K562 (cell line): ENCODE results near the gene HSF5. TPM values are rescaled to one million over a fixed set of nuclear protein-coding genes. Genes with fewer than 3 reads are reported as not detected.

Experiments
- ARID3A ChIP-seq: IDR thresholded peaks from 2 replicates; pipeline ENCODE4 v1.6.1; 2012; ENCODE audit warnings: low read depth, low read length, improper control_type of control experiment, borderline replicate concordance
- ATF1 ChIP-seq, 2 experiments: fragments of 450-650 bp in 1 of 2; IDR thresholded peaks; 2 replicates each; pipeline ENCODE4 v1.6.1; 2016; ENCODE audit warnings: missing compliant biosample characterization in 1 of 2, missing genetic modification characterization in 1 of 2
- CSDE1 ChIP-seq, 2 experiments: fragments of 450-650 bp; IDR thresholded peaks; 2 replicates each; pipeline ENCODE4 v1.6.1; 2016; ENCODE audit warnings: mild to moderate bottlenecking in 1 of 2
- FOS ChIP-seq: IDR thresholded peaks from 3 replicates; pipeline ENCODE4 v1.6.1; 2011; ENCODE audit not compliant: insufficient read length; ENCODE audit errors: extremely low read depth
- FOXK2 ChIP-seq, 2 experiments: fragments of 450-650 bp; IDR thresholded peaks in 1 of 2; conservative IDR thresholded peaks in 1 of 2; 2 replicates each; pipeline ENCODE4 v1.6.1; 2016; ENCODE audit warnings: low read depth in 2 of 2, mild to moderate bottlenecking in 1 of 2
- NCOA4 ChIP-seq: fragments of 450-650 bp; IDR thresholded peaks from 2 replicates; pipeline ENCODE4 v1.6.1; 2018; ENCODE audit warnings: mild to moderate bottlenecking; ENCODE audit not compliant: partially characterized antibody
- NR1H2 ChIP-seq: sonication (generic); formaldehyde crosslinking; IDR thresholded peaks from 2 replicates; pipeline ENCODE4 v1.4.0; 2020; ENCODE audit warnings: mild to moderate bottlenecking, missing genetic modification reagents
- PKNOX1 ChIP-seq: fragments of 450-650 bp; IDR thresholded peaks from 2 replicates; pipeline ENCODE4 v1.6.1; 2016
- RAD51 ChIP-seq: fragments of 450-650 bp; IDR thresholded peaks from 2 replicates; pipeline ENCODE4 v1.7.1; 2016; ENCODE audit warnings: low read depth, mild to moderate bottlenecking, borderline replicate concordance
- RBFOX2 ChIP-seq: fragments of 200-400 bp; formaldehyde crosslinking; IDR thresholded peaks from 2 replicates; pipeline ENCODE4 v1.6.1; 2017; ENCODE audit warnings: low read depth, mild to moderate bottlenecking, low read length, moderate library complexity
- SAFB ChIP-seq: fragments of 200-400 bp; formaldehyde crosslinking; IDR thresholded peaks from 2 replicates; pipeline ENCODE4 v1.6.1; 2017; ENCODE audit warnings: low read depth, low read length, borderline replicate concordance
- SRSF7 ChIP-seq: fragments of 200-400 bp; formaldehyde crosslinking; optimal IDR thresholded peaks from 2 replicates; pipeline ENCODE3; 2017; ENCODE audit warnings: mild to moderate bottlenecking, low read depth, low read length
- TCF15 ChIP-seq: fragments of 250-450 bp; sonication (Bioruptor Pico); IDR thresholded peaks from 2 replicates; pipeline ENCODE4 v1.8.0; 2022; ENCODE audit warnings: moderate library complexity, mild to moderate bottlenecking, inconsistent platforms
- THAP7 ChIP-seq: fragments of 250-450 bp; sonication (Bioruptor Pico); IDR thresholded peaks from 2 replicates; pipeline ENCODE4 v1.5.0; 2021
- U2AF1 ChIP-seq: fragments of 200-400 bp; formaldehyde crosslinking; optimal IDR thresholded peaks from 2 replicates; pipeline ENCODE3; 2017; ENCODE audit warnings: mild to moderate bottlenecking, low read depth, low read length, moderate library complexity
- ZNF280B ChIP-seq: fragments of 250-450 bp; sonication (Bioruptor Pico); IDR thresholded peaks from 2 replicates; pipeline ENCODE4 v1.5.1; 2021; ENCODE audit warnings: mild to moderate bottlenecking
- ZNF311 ChIP-seq: fragments of 250-450 bp; sonication (Bioruptor Pico); IDR thresholded peaks from 2 replicates; pipeline ENCODE4 v1.4.0; 2020; ENCODE audit warnings: mild to moderate bottlenecking, moderate library complexity
- ZNF518B ChIP-seq: fragments of 250-450 bp; sonication (Bioruptor Pico); IDR thresholded peaks from 2 replicates; pipeline ENCODE4 v1.5.0; 2021; ENCODE audit warnings: mild to moderate bottlenecking, moderate library complexity
- polyA plus RNA-seq, 8 experiments: library from polyadenylated mRNA; depleted of rRNA in 4 of 8; stranded (reverse) in 5 of 8; unstranded in 3 of 8; fragments of >200 nt; fragmentation: Nextera tagmentation in 2 of 8; fragmentation: Illumina TruSeq in 1 of 8; extraction: Ambion mirVana in 2 of 8; extraction: Trizol in 1 of 8; gene quantifications; 2 replicates each; pipeline versions ENCODE4 v1.2.1 to v1.2.3, GENCODE V29; 2011 to 2014; ENCODE audit warnings: inconsistent platforms in 1 of 8, missing spikeins in 1 of 8
- total RNA-seq, 7 experiments: library from RNA; depleted of rRNA in 6 of 7; stranded (reverse); fragments of >200 nt in 6 of 7; fragmentation: Illumina TruSeq in 2 of 7; extraction: Trizol in 2 of 7; gene quantifications; 2 replicates each; pipeline versions ENCODE4 v1.2.1 to v1.2.3, GENCODE V29; 2011 to 2021; ENCODE audit warnings: low replicate concordance in 1 of 7

Gene HSF5
- total and polyA plus RNA-seq, 9 of the 15 experiments (the other 6 are each of a cell fraction or from before 2014, with no cell fraction given): 0.04 TPM; not detected in 8

- TF ChIP-seq NR1H2 (CRISPR knock-in tag): no peak
- no peak for TF ChIP-seq NCOA4
- no peak for TF ChIP-seq SRSF7
- peak; percentile 76 to 89 for TF ChIP-seq FOXK2 (conservative IDR thresholded peaks at IDR 0.05 in 1 of 2, IDR thresholded peaks at IDR 0.05 in 1 of 2; ENCODE audit: low read depth in 2 of 2)
- no peak for TF ChIP-seq TCF15
- TF ChIP-seq ZNF518B (CRISPR knock-in tag): no peak
- no peak for TF ChIP-seq FOS
- no peak for TF ChIP-seq THAP7 (CRISPR knock-in tag)
- no peak for TF ChIP-seq ATF1 (CRISPR knock-in tag; IDR thresholded peaks at IDR 0.05)
- TF ChIP-seq ATF1 (tag; IDR thresholded peaks at IDR 0.05): peak; percentile 76
- TF ChIP-seq PKNOX1: 0 out of 2 replicates have a peak, but pooled peaks have one; percentile 16
- TF ChIP-seq ZNF311: no peak
- TF ChIP-seq RAD51: no peak; the same call in 1 of the 2 replicates
- no peak for TF ChIP-seq U2AF1
- no peak for TF ChIP-seq ZNF280B (CRISPR knock-in tag)
- no peak for TF ChIP-seq RBFOX2
- TF ChIP-seq SAFB: no peak
- peak; percentile 59; the same call in 1 of the 2 replicates for TF ChIP-seq ARID3A
- no peak for TF ChIP-seq CSDE1 (IDR thresholded peaks at IDR 0.05)
Observed at GRCh38 chr17:58417300-58418092, 70.7 kb downstream of the HSF5 start, which contains the start of gene RNF43 (continued).
